GM18505 (cell line): ENCODE data around the gene GAS2.

Source experiments
- ATAC-seq: cut with Tn5 transposase; IDR thresholded peaks from one replicate; pipeline ENCODE4 v1.9.1; 2021; ENCODE audit not compliant: unreplicated experiment
- POLR2A ChIP-seq: IDR thresholded peaks from 4 replicates; pipeline ENCODE4 v1.6.1; 2011; ENCODE audit warnings: borderline replicate concordance; ENCODE audit not compliant: insufficient read depth, insufficient read length; ENCODE audit errors: extremely low read depth

GAS2 gene

DNA sequence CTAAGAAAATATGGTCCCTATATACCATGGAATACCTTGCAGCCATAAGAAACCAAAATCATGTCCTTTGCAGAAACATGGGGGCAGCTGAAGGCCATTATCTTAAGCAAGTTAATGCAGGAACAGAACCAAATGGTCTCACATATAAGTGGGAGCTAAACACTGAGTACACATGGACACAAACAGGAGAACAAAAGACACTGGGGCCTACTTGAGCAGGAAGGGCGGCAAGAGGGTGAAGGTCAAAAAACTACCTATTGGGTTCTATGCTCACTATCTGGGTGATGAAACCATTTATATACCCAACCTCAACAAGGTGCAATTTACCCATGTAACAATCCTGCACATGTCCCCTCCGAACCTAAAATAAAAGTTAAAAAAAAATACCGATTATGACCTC lies 22.5 kb downstream of the GAS2 start:
- no peak for ATAC-seq
- no peak for TF ChIP-seq POLR2A

DNA sequence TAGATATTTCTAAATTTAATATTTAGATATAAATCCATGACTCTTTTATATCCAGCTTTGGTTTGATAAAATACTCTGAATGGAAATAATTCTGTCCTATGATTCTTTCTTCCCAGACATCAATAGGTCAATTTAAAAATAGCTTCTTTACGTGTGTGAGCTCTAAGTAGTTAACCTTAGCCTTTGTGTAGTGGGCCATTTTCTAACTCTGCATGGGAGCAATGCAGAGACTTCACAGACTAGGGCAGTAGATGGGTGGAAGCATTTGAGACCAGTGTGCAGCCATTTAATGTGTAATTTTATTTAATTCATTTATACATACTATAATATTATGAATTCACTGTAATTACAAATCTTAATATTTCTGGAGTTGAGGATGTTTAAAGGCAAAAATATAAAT lies 23.8 kb downstream of the GAS2 start:
- no peak for ATAC-seq

DNA sequence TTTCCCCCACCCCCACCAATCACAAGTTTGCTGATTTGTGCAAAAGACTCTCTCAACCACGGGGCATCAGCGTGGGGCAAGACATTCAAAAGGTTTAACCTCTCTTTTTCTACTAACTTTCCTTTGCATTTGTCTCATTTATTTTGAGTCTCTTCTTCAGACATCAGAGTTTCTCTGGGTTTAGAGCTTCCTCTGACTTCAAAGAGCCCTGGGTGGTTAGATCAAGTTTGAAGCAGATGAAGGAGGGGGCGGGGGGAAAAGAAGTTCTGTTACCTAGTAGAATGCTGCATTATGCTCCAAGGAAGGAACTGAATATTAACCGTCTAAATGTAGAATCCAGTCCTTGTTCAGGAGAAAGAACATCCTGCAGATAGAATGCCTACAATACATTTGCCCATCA lies 24.5 kb downstream of the GAS2 start:
- ATAC-seq: no peak
- no peak for TF ChIP-seq POLR2A

More for the DNA sequence above, 23.8 kb downstream of the GAS2 start:
- TF ChIP-seq POLR2A: no peak

DNA sequence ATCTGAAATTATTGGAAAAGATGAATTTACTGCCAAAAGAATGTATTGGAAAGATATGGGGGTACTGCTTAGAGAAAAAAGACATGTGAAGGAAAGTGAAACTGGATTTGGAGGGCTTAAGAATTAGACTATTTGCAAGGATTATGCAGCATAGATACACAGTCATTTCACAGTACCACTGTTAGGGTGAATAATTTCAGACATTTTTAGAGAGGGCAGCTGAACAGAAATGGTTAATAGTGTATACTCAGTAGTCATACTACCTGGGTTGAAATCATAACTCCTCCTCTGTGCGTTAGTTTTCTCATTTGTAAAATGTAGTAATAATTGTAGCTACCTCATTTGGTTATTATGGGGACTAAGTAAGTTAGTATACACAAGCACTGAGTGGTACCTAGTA lies 33.0 kb downstream of the GAS2 start:
- no peak for ATAC-seq

DNA sequence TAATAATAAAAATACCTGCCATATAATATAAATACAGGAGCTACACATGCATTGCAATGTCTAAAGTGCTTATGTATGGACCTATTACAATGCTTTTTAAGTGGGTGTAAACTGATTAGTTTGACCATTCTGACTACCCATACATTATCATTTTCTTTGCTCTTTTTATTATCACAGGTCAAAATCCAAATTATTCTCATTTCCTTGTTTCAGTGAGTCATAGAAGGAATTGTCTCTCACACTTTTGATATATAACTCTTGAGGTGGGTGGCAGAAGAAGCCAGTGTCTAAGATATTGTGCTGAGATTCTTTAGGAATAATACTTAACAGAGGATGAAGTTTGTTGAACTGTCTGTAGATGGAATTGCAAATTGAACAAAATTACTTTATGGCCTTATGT lies 35.6 kb downstream of the GAS2 start:
- TF ChIP-seq POLR2A: no peak
- no peak for ATAC-seq

More for the DNA sequence above, 33.0 kb downstream of the GAS2 start:
- no peak for TF ChIP-seq POLR2A

DNA sequence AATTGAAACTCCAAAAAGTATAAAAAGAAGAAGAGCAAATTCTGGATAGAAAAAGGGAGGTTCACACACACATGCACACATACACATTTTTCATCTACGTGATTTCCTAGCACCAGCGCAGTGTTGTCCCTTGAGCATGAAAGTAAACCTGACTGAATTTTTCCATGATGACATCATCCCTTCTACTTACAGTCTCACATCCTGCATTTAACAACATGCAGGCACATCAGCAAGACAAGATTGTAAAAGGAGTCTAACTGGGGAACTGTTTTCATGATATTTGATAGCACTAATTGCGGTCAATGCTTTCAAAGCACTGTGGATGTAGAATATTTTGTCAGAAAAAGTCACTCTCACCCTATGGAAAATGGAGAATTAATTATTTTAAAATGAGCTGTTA lies 36.6 kb downstream of the GAS2 start:
- TF ChIP-seq POLR2A: no peak
- ATAC-seq: no peak

DNA sequence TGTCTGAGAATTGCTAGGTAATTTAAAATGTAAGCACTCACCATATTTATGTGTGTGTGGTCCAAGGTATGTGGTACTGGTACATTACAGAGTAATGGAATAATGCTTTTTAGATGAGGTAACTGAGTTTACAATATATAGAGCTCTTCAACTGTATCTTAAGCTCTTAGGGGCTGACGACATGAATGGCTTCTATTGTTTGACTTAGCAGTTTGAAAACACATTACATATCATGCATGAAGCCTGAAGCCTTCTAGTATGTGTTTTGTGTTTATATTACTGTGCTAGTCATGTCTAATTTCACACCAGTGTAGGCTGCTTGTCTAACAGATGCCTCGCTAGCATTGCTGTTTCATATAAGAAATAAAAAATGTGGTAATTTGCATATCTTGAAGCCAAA lies 37.2 kb downstream of the GAS2 start:
- no peak for ATAC-seq
- TF ChIP-seq POLR2A: no peak

DNA sequence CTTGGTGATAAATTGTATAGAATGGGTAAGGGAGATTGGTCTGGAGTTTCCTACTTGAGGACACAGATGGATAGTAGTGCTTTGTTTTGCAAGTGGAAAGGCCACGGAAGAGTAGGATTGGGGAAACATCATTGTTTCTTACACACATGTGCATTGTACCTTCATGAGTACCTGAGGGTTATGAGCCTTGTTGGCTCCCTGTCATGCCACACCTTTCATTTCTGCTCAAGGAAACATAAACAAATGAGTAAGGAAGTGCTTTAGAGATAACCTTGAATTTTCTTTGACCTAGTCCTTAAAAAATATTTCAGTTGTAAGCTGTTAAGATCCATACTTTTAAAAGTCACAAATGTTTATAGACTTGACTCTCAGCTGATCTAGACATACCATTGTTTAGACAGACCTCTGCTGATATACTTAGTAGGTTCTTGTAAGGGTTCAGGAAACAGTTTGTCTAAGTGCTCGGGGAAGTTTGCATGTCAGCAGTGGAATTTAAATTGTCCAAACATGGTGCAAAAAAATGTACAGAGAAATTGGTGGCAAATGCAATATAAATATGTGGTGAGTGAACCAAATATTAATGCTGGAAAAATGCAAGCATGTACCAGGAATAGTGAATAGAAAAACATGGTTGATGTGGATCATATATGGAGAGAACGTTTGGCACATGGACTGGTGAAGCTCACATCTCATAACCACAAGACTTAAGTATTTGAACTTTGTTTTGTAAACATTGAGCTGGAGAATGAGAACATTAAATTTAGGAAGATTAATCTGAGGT lies 40.9 kb downstream of the GAS2 start:
- ATAC-seq: no peak
- no peak for TF ChIP-seq POLR2A

DNA sequence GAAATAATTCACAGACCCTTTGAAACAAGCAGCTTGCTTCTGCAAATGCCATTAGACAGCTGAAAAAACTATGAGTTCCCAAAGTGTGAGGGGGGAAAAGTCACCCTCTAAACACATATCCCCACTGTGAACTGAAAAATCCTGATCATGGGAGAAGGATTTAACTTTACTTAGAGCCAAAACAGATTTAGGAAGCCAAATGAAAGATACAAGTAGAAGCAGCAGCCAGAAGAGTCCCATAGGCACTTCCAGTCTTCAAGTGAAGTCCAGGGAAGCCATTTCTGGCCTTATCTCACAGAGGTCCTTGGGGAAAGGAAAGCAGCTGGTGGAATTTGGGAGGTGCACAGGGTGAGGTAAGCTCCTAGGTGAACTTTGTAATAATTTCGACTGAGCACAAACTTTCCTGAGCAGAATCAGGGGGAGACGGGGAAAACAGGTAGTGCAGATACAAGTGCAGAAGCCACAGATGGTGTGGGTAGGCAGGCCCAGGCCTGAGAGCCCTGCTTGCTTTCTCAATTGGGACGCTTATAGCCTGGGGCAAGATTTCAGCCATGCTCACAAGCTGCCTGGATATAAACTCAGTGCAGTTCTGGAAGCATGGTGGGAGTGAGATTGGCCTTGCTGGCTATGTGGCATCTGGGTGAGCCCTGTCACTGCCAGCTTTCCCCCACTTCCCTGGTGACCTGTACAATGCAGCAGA lies 44.8 kb downstream of the GAS2 start:
- TF ChIP-seq POLR2A: no peak
- ATAC-seq: no peak

DNA sequence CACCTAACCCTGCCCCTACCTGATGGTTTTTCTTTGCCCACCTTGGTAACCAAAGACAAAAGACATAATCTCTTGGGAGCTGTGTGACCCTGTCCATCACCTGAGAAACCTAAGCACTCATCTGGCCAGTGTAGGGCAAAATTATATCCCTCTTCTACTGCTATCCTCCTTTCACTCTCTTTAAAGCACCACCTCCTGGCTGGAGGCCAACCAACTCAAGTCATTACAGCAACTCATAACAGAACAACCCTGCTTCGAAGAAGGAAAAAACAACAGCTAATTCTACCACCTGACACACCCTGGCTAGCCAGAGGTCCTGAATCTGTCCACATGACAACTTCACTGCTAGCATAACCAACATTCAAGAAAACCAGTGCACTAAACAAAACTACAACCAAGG lies 45.5 kb downstream of the GAS2 start:
- no peak for TF ChIP-seq POLR2A
- no peak for ATAC-seq

DNA sequence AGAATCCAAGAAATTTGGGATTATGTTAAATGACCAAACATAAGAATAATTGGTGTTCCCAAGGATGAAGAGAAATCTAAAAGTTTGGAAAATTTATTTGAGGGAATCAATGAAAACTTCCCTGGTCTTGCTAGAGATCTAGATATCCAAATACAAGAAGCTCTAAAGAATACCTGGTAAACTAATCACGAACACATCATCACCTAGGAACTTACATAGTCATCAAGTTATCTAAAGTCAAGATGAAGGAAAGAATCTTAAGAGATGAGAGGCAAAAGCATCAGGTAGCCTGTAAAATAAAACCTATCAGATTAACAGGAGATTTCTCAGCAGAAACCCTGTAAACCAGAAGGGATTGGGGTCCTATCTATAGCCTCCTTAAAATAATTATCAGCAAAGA lies 46.9 kb downstream of the GAS2 start:
- no peak for ATAC-seq
- no peak for TF ChIP-seq POLR2A

DNA sequence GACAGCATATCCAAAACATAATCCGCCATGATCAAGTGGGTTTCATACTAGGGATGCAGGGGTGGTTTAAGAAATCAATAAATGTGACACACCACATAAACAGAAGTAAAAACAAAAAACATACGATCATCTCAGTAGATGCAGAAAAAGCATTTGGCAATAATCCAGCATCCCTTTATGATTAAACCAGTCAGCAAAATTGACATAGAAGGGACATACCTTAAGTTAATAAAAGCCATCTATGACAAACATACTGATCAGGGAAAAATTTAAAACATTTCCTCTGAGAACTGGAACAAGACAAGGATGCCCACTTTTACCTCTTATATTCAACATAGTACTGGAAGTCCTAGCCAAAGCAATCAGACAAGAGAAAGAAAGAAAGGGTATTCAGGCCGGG lies 49.6 kb downstream of the GAS2 start:
- no peak for TF ChIP-seq POLR2A
- no peak for ATAC-seq

DNA sequence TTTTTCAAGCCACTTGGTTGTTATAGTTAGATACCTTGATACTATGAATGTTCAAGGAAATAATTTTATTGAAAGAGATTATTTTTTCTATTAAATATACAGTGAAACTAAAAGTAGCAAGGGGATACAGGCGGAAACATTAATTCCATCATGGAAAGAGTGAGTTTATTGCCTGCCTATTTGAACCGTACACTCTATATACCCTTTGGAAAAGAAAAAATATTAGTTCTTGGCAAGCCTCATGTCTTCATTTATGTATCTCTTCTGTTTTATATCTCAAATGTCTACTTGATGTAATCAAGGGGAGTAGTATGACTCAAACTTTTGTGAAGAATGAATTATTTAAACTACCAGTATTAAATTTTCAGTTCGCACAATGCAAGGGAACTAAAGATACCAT lies 54.0 kb downstream of the GAS2 start:
- TF ChIP-seq POLR2A: no peak
- no peak for ATAC-seq

DNA sequence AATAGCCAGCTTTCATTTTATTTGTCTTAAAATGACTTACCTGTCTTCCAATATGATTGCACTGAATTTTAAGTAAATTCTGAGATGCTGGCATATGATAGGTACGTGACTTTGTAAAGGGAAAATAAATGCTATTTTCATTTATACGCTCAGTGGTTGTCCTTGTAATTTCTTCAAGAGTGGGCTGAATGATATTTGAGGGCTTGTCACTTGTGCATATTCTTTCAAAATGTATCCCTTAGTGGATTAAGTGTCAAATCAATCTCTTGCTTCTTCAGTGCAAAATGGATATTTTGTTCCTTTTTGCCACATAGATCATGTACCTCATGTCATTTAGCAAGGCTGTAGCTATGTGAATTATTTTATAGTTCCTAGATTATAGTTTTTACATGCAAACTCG lies 56.9 kb downstream of the GAS2 start:
- TF ChIP-seq POLR2A: no peak
- no peak for ATAC-seq
